GM10266 (cell line): ENCODE data around the gene MEGF11.

Source experiments
- DNase-seq: peaks from one replicate; pipeline ENCODE4 v3.0.0; 2012; ENCODE audit errors: extremely low spot score
- CTCF ChIP-seq: IDR thresholded peaks from 2 replicates; pipeline ENCODE4 v1.5.1; 2012; ENCODE audit warnings: mild to moderate bottlenecking, low read depth; ENCODE audit not compliant: control insufficient read depth, insufficient read depth; ENCODE audit errors: missing control alignments

Gene MEGF11

GRCh38 chr15:65993762-65994161 is 259.8 kb downstream of the MEGF11 start:
- no peak for TF ChIP-seq CTCF
- DNase-seq: no peak

- TF ChIP-seq CTCF: no peak
- DNase-seq: no peak
Observed at GRCh38 chr15:65993236-65993635, 260.3 kb downstream of the MEGF11 start.

GRCh38 chr15:65991721-65992483 is 261.6 kb downstream of the MEGF11 start:
- DNase-seq: no peak
- TF ChIP-seq CTCF: no peak

GRCh38 chr15:65990298-65990981 is 263.1 kb downstream of the MEGF11 start:
- TF ChIP-seq CTCF: no peak
- no peak for DNase-seq

GRCh38 chr15:65987100-65987499 is 266.4 kb downstream of the MEGF11 start:
- DNase-seq: no peak
- no peak for TF ChIP-seq CTCF

GRCh38 chr15:65986416-65986815 is 267.1 kb downstream of the MEGF11 start:
- no peak for TF ChIP-seq CTCF
- no peak for DNase-seq

GRCh38 chr15:65985387-65985786 is 268.2 kb downstream of the MEGF11 start:
- no peak for TF ChIP-seq CTCF
- no peak for DNase-seq
